GM12874 (cell line): Measurements from ENCODE around the gene COL5A3.

Experiments
- CTCF ChIP-seq: IDR thresholded peaks from 2 replicates; pipeline ENCODE4 v1.5.1; 2011; ENCODE audit warnings: low read depth, mild to moderate bottlenecking, control low read depth, low read length, moderate library complexity; ENCODE audit not compliant: insufficient read depth

COL5A3 gene

GRCh38 chr19:9958379-9958821 lies 51.9 kb downstream of the COL5A3 start:
- TF ChIP-seq CTCF: no peak

GRCh38 chr19:9956956-9957355 lies 53.3 kb downstream of the COL5A3 start:
- no peak for TF ChIP-seq CTCF

- TF ChIP-seq CTCF: no peak
Measured at GRCh38 chr19:9953802-9954542, 56.3 kb downstream of the COL5A3 start.

GRCh38 chr19:9952276-9952675 lies 58.0 kb downstream of the COL5A3 start:
- no peak for TF ChIP-seq CTCF

- TF ChIP-seq CTCF: no peak
Measured at GRCh38 chr19:9947441-9947840, 62.9 kb downstream of the COL5A3 start.

- TF ChIP-seq CTCF: no peak
Measured at GRCh38 chr19:9945319-9945966, 64.9 kb downstream of the COL5A3 start.

- no peak for TF ChIP-seq CTCF
Measured at GRCh38 chr19:9943744-9944143, 66.6 kb downstream of the COL5A3 start.
